HG03280 (cell line): ENCODE results near the gene OR1J2.
"Not testable (repeated sequence)": the region's sequence is repeated elsewhere in the genome, so short reads cannot be mapped to it uniquely, and the experiment has no call there.

Experiments
- ATAC-seq: cut with Tn5 transposase; IDR thresholded peaks from one replicate; pipeline ENCODE4 v1.9.1; 2021; ENCODE audit warnings: mild to moderate bottlenecking, moderate library complexity; ENCODE audit not compliant: unreplicated experiment

The OR1J2 gene

GRCh38 chr9:122510502-122510901 lies at the start of gene OR1J2:
OR1J2 (plus strand) TSS chr9:122510802; CDS start chr9:122510802, 0 bp downstream.
- ATAC-seq = no peak

GRCh38 chr9:122463828-122464632 lies 46.6 kb upstream of the OR1J2 start:
- no peak for ATAC-seq

GRCh38 chr9:122464633-122465567 lies 45.7 kb upstream of the OR1J2 start:
- ATAC-seq = peak; percentile 79

GRCh38 chr9:122466456-122466855 lies 44.1 kb upstream of the OR1J2 start:
- ATAC-seq = no peak

GRCh38 chr9:122468735-122469134 lies 41.9 kb upstream of the OR1J2 start:
- no peak for ATAC-seq

GRCh38 chr9:122474561-122474960 lies 36.0 kb upstream of the OR1J2 start:
- ATAC-seq = no peak

- no peak for ATAC-seq
These were observed 34.9 kb upstream of the OR1J2 start for GRCh38 chr9:122475717-122476116.

GRCh38 chr9:122477346-122477745 lies 33.3 kb upstream of the OR1J2 start:
- ATAC-seq = no peak

- ATAC-seq = no peak
These were observed 32.8 kb upstream of the OR1J2 start, which contains the start of gene OR1J1 for GRCh38 chr9:122477826-122478225. OR1J1 (minus strand) TSS chr9:122477926; CDS start chr9:122477926, 0 bp downstream.

GRCh38 chr9:122479062-122479461 lies 31.5 kb upstream of the OR1J2 start:
- ATAC-seq = no peak

- no peak for ATAC-seq
These were observed 11.7 kb upstream of the OR1J2 start for GRCh38 chr9:122498883-122499288.

GRCh38 chr9:122506964-122507363 lies 3.6 kb upstream of the OR1J2 start:
- ATAC-seq = no peak

- ATAC-seq = no peak
These were observed 7.6 kb downstream of the OR1J2 start for GRCh38 chr9:122518226-122518625.

GRCh38 chr9:122518841-122519240 lies 8.2 kb downstream of the OR1J2 start, which contains the start of gene OR1J4:
OR1J4 (plus strand) TSS chr9:122519141; CDS start chr9:122519141, 0 bp downstream.
- ATAC-seq = no peak

- no peak for ATAC-seq
These were observed 8.8 kb downstream of the OR1J2 start for GRCh38 chr9:122519376-122519775.

GRCh38 chr9:122526602-122527001 lies 16.0 kb downstream of the OR1J2 start:
- no peak for ATAC-seq

GRCh38 chr9:122527193-122527592 lies 16.6 kb downstream of the OR1J2 start, which contains the start of gene OR1N1:
OR1N1 (minus strand) TSS chr9:122527293; CDS start chr9:122527293, 0 bp downstream.
- no peak for ATAC-seq

- ATAC-seq = not testable (repeated sequence)
These were observed 20.6 kb downstream of the OR1J2 start for GRCh38 chr9:122531157-122531556.

GRCh38 chr9:122536134-122536533 lies 25.5 kb downstream of the OR1J2 start:
- no peak for ATAC-seq

GRCh38 chr9:122537066-122537465 lies 26.5 kb downstream of the OR1J2 start:
- ATAC-seq = not testable (repeated sequence)

GRCh38 chr9:122538757-122539156 lies 28.2 kb downstream of the OR1J2 start:
- no peak for ATAC-seq
